RPMI8226 (cell line): ENCODE results near the gene COL4A2.

ENCODE experiments used
- DNase-seq: peaks from one replicate; pipeline ENCODE4 v3.0.0-alpha.2; 2015

Gene COL4A2

GRCh38 chr13:110291286-110291685, 15.8 kb upstream of the COL4A2 start:
- DNase-seq, result no peak

GRCh38 chr13:110293037-110293436, 14.0 kb upstream of the COL4A2 start:
- DNase-seq, result no peak

- no peak for DNase-seq
Measured at GRCh38 chr13:110293649-110294048, 13.4 kb upstream of the COL4A2 start.

DNA sequence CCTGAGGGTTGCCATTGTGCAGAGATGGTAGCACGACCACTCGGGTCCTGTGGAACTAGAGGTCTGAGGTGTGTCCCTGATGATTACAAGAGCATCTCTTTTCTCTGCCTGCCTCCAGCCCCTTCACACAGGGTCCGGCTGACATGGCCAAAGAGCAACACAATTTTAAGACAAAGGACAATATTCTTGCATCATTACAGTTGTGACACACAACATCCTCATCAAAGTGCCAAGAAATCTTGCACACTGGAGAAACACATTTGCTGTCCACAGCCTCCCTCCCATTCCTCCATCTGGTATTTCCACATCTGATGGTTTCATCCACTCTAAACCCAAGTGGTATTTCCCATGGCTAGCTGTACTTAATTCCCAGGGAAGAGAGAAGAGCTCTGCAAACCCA, 12.9 kb upstream of the COL4A2 start:
- DNase-seq, result no peak

DNA sequence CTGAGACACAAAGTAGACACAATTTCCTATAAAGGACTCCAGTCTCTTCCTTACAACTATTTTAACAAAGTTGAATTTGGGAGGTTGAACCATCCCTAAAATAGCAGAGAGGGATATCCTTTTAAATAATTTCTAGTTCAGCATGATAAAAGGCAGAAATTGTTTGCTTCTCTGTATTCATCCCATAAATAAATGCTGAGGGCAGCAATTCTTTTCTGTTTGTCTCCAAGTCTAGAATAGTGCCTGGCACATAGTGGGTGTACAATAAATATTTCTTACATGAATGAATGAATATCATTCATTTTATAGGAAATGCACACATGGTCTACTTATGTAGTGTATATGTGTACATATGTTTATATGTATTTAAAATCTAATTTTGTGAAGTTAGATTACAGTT, 12.5 kb upstream of the COL4A2 start:
- DNase-seq, result no peak

DNA sequence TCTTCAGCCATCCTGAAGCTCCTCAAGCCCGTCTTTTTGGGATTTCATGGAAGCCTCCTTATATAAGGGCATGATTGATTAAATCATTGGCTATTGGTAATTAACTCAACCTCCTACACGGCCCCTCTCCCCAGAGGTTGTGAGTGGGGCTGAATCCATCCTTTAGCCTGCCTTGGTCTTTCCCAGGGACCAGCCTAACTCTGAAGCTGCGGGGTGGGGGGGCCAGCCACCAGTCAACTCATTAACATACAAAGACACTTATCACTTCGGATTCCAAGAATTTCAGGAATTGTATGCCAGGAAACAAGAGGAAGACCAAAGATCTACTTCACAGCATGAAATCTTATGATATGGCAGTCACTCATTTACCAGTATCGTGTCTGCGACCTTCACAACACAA, 10.1 kb upstream of the COL4A2 start:
- DNase-seq, result no peak

DNA sequence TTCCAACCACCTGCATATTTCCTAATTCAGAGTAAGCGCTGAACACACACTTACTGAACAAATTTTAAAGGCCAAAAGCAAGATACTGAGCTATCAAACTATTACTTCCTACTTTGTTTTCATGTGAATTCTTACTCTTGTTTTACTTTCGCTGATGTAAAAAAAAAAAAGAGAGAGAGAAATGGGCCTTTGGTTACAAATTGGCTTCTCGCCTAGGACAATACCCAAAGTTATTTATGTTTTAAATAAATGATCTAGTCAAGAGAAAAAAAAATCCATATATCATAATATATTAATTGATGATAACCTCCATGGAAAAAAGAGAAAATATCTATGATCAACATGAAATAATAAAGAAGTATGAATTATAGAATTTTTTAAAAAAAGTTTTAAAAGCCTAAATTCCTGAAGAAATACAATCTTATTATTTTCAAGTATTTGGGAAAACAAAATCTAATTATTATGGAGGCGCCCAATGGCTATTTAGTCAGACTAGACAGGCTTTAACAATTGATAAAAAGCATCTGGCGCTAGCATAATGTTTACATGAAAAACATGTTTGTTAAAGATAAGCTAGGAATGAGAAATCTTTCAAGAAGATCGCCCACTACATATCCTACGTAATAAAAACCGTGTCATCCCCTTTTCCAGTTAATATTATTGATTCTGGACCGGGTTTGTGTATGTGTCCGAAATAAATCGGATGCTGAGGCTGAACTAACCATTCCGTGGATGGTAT, 9.1 kb upstream of the COL4A2 start:
- no peak for DNase-seq

DNA sequence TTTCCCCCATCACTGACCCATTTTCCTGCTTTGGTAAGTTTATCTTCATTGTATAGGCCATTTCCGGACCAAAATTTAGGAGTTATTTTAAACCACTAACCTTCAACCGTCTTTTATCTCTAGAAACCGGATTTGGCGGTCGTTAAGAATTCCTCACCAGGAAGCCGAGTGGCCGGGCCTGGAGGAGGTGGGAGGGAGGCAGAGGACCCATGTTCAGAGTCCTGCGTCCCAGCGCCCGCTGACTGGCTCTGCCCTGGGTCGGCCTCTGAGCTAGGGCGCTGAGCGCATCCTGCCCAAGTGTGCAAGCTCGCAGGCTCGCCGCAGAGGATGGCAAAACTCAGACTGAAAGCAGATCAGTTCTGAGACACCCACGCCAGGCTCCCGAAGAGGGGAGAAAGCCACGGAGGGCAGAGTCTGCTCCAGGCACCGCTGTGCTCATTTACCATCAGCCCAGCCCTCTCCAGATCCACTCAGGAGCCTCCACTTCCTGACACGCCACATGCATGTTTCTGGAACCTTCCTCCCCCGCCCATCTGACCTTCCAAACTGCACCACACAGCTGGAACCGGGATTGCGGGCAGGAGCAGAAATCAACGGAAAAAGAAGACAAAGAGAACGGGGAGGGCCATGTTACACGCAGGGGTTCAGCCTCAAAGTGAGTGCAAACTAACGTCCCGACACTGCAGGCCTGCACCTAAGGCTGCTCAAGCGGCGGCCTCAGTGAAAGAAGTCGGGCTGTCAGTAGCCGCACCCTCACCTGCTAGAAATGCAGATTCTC, 8.4 kb upstream of the COL4A2 start:
- DNase-seq, result no peak

DNA sequence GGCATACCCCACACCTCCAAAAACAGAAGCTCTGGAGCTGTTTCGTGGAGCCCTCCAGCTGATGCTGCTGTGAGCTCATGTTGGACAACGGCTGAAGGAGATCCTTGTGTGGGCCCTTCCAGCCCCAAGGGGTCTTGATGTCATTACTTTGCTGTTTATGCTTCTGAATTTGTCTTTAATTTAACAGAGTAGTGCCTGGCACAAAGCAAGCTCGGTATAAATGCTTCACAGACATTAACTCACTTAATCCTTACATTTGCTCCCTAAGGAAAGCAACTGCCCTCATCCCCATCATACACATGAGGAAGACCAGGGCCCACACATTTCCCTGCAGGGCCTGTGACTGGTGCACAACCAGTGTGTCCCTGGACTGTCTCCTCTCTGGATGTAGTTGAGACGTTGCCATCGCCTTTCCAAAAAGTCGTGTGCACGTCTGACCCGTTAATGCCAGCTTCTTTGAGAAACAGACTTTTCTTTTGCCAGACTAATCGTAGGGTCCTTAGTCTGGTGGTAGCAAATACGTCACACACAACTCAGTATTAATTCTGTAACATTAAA, 7.7 kb upstream of the COL4A2 start:
- no peak for DNase-seq

GRCh38 chr13:110300090-110300815, 6.8 kb upstream of the COL4A2 start:
- no peak for DNase-seq

- no peak for DNase-seq
Measured at GRCh38 chr13:110301083-110301482, 6.0 kb upstream of the COL4A2 start.

- no peak for DNase-seq
Measured at GRCh38 chr13:110301606-110302553, 5.2 kb upstream of the COL4A2 start.

- DNase-seq, result no peak
Measured at GRCh38 chr13:110302997-110303396, 4.1 kb upstream of the COL4A2 start.

- DNase-seq, result no peak
Measured at GRCh38 chr13:110303644-110304043, 3.4 kb upstream of the COL4A2 start.

DNA sequence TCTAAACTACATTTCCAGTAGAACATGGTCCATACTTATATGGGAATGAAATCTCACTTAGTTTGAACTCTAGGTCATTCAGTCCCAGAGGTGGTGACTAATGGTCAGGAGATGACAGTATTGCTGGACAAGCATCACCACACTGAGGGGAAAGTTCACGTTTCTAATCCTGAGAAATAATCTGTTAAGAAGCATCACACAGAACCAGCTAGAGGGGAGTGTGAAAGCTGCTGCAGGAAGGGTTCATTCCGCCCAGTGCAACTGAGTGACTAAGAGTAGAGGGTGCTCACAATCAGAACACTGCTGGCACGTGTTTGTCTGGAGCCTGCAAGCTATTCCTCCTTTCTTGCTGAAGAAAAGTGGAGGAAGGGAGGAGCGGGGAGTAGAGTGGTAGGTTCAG, 2.8 kb upstream of the COL4A2 start:
- DNase-seq, result no peak

- no peak for DNase-seq
Measured at GRCh38 chr13:110305001-110305400, 2.1 kb upstream of the COL4A2 start.

GRCh38 chr13:110305544-110305943, 1.5 kb upstream of the COL4A2 start:
- DNase-seq, result no peak

DNA sequence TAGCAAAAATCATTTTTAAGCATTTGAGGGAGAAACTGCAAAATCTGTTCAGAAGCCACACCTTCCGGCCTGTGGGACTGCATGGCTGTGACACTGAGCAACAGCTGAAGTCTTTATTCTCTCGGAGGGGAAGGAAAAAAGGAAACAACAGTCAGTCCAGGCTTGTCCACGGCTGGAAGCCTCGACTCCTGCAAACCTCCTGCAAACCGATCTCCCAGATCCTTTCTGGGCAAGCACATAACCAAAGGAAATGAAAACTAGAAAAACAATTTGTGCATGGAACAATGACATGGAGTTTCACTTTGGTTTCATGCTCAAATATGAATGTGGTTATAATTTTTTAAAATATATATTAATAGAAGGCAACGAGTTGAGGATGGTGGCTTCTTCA, 1.1 kb upstream of the COL4A2 start:
- DNase-seq, result no peak

GRCh38 chr13:110306340-110306959, 634 bp upstream of the COL4A2 start:
- no peak for DNase-seq

- DNase-seq, result no peak
Measured at GRCh38 chr13:110307767-110308655, 927 bp downstream of the COL4A2 start.
